GM18499 (cell line): ENCODE measurements around the gene C1QL3.

Experiments
- ATAC-seq: cut with Tn5 transposase; IDR thresholded peaks from one replicate; pipeline ENCODE4 v1.9.1; 2021; ENCODE audit warnings: moderate number of reproducible peaks; ENCODE audit not compliant: insufficient read depth, unreplicated experiment

The C1QL3 gene

DNA sequence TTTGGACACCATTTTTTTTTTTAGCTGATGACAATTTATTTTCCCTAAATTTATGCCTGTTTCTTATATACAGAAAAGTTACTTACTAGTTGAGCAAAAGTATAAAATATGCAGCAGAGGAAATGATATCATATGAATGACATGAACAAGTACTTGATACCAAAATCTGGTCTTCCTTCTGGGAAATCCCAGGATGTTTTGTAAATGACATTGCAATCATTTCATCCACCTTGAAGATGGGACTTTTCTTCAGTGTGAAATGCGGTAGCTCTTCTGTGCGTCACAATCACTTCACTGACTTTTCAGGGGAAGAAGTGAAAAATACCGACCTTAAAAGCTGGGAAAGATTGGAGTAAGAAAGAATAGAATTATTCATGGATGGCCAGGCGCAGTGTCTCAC lies 23.8 kb downstream of the C1QL3 start:
- ATAC-seq = no peak

- ATAC-seq = no peak
Measured at GRCh38 chr10:16493884-16494536, 27.7 kb downstream of the C1QL3 start.

DNA sequence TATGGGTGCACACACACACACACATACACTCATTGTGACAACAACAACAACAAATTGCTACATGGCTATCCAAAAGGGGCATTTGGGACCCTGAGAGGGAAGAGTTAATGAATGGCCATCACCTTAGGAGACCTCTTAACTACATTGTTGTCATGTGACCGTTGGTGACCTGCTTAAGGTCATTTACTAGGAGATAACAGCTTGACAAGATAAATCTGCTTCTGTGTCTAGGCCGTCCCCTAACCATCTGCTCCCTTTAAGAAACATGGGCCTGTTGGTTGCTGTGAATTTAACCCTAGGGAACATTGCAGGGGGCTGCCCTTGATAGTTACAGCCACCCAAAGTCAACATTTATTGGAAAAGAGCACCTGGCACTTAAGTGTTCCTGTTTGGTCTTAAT lies 29.7 kb downstream of the C1QL3 start:
- no peak for ATAC-seq

- no peak for ATAC-seq
Measured at GRCh38 chr10:16490511-16490910, 31.2 kb downstream of the C1QL3 start.

DNA sequence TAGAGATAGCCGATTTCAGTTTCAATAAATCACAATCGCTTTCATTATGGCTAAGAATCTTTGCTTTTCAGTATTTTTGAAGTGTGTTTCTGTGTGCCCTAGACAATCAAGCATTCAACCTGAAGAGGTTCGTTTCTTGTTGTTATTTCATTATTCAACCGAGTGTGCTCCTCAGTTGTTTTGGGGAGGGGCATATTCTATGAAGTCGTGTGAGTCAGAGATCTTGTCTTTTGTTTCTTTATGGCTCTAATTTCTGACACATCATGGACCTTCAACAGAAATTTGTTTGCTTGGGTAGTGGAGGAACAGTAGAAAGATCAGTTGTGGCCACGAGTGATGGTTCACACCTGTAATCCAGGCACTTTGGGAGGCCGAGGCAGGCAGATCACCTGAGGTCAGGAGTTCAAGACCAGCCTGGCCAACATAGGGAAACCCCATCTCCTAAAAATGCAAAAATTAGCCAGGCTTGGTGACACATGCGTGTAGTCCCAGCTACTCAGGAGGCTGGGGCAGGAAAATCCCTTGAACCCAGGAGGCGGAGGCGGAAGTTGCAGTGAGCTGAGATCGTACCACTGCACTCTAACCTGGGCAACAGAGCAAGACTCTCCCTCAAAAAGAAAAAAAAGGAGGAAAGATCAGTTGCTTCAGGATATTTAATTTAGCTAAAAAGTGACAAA lies 38.3 kb downstream of the C1QL3 start:
- ATAC-seq = no peak

DNA sequence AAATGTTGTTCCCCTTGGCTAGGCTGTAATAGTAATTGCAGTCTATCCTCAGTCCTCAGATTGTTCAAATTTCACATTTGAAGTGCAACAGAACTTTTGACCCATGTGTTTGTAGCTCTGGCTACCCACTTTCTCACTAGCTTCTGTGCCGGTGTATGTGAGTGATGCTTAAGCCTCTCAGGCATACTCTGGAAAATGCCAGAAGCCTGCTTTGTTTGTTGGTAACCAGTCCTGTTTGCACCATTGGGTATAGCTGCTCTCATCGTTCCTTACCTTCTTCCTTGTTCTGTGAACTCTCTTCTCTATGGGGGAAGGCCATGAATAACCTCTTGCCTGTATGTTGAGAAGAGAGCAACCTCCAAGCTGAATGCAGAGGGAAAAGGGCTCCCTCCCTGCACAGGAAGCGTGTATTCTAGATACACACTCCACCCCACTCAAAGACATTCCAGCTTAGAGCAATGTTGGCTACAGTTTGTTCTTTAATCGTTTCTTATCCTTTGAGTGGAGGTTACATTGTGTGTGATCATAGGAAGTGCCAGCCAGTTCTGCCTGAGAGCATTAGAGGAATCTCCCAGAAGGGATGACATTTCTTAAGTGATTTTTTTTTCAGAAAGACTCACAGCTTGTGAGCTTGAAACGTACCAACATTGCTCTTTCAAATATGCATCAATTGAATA lies 40.5 kb downstream of the C1QL3 start:
- ATAC-seq = no peak

- ATAC-seq = no peak
Measured at GRCh38 chr10:16478801-16479200, 42.9 kb downstream of the C1QL3 start.

DNA sequence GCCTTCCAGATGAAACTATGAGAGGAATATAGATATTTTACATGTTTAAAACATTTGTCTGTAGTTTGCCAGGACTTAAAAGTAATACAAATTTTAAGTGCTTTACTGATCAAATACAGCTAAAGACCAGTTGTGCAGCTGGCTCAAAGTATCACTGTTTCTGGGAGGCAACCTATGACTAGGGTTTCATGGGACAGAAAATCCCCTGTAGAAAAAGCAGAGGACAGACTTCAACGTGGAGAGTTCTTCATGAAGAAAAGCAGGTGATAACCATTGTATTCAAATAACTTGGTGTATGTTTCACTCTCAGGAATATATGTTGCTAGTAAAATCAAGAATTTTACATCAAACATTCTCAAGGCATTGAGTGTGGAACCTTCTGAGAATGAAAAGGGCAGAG lies 43.9 kb downstream of the C1QL3 start:
- ATAC-seq = no peak

- ATAC-seq = no peak
Measured at GRCh38 chr10:16472828-16473227, 48.9 kb downstream of the C1QL3 start.

DNA sequence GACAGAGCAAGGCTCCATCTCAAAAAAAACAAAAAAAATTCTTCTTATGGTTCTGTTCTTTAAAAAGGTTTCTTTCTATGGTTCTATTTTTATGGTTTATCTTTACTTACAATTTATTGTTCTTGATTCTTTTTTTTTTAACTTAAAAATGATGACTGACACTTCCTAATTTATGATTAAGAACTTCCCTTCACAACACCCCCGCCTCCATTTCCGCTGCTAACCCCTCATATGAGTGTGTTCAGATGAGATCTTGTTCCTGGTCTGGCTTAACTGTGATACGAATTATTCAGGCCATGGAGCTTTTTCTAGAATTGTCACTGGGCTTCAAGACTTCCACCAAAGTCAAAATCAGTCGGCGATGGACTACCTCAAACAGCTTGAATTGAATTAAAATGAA lies 50.9 kb downstream of the C1QL3 start:
- ATAC-seq = no peak

GRCh38 chr10:16466001-16466400 lies 55.7 kb downstream of the C1QL3 start:
- no peak for ATAC-seq
